A673 (cell line): ENCODE data around the gene CAMSAP3. TPM values are rescaled to one million over a fixed set of nuclear protein-coding genes. Genes with fewer than 3 reads are reported as not detected.

ENCODE experiments used
- BruUV-seq: library from RNA; stranded (reverse); fragments of 400-500 nt; replicated peaks from 2 replicates; lab custom pipeline; 2021; lab: Mats Ljungman, UMichigan
- CTCF ChIA-PET: fragments of 300-600 bp; sonication (Branson Sonifier 250); formaldehyde crosslinking; loops from one replicate; lab custom pipeline; 2022; ENCODE audit warnings: antibody characterized with exemption; lab: Charles Lee
- POLR2A ChIA-PET: fragments of 300-600 bp; sonication (Branson Sonifier 250); formaldehyde crosslinking; loops from one replicate; lab custom pipeline; 2022; ENCODE audit warnings: antibody characterized with exemption; ENCODE audit not compliant: low non-redundant PET; lab: Charles Lee
- DNase-seq: peaks from one replicate; pipeline ENCODE4 v3.0.0-alpha.2; 2015; ENCODE audit warnings: low spot score
- H3K27ac ChIP-seq: fragments of 200-600 bp; sonication (generic); 2 replicates; pipeline ENCODE4 v1.5.1; 2016; ENCODE audit warnings: mixed run types, low read depth, mild to moderate bottlenecking, mixed read lengths, antibody characterized with exemption, low read length; ENCODE audit not compliant: poor library complexity, severe bottlenecking
- H3K27me3 ChIP-seq: fragments of 200-600 bp; sonication (generic); replicated peaks from 2 replicates; pipeline ENCODE4 v1.6.1; 2017; ENCODE audit warnings: mixed run types, low read depth, mild to moderate bottlenecking, mixed read lengths, antibody characterized with exemption, low read length; ENCODE audit not compliant: insufficient read depth, poor library complexity
- H3K36me3 ChIP-seq: fragments of 200-600 bp; sonication (generic); 2 replicates; pipeline ENCODE4 v1.6.1; 2016; ENCODE audit warnings: mixed run types, mild to moderate bottlenecking, mixed read lengths, antibody characterized with exemption, low read length; ENCODE audit not compliant: insufficient read depth, poor library complexity, severe bottlenecking
- H3K4me1 ChIP-seq: fragments of 200-600 bp; sonication (generic); 2 replicates; pipeline ENCODE4 v1.6.1; 2017; ENCODE audit warnings: mixed run types, mild to moderate bottlenecking, mixed read lengths, antibody characterized with exemption, low read length; ENCODE audit not compliant: insufficient read depth, poor library complexity, severe bottlenecking
- H3K4me3 ChIP-seq: fragments of 200-600 bp; sonication (generic); 2 replicates; pipeline ENCODE4 v1.5.1; 2016; ENCODE audit warnings: low read depth, mixed run types, mild to moderate bottlenecking, mixed read lengths, low read length; ENCODE audit not compliant: poor library complexity, severe bottlenecking
- H3K9me3 ChIP-seq: fragments of 200-600 bp; sonication (generic); 2 replicates; pipeline ENCODE4 v1.6.1; 2016; ENCODE audit warnings: mixed run types, low read depth, mild to moderate bottlenecking, mixed read lengths, antibody characterized with exemption, low read length; ENCODE audit not compliant: poor library complexity, severe bottlenecking
- EZH2 ChIP-seq: fragments of 200-600 bp; sonication (generic); IDR thresholded peaks from 2 replicates; pipeline ENCODE4 v1.6.1; 2017; ENCODE audit warnings: borderline replicate concordance, low read depth, mild to moderate bottlenecking, mixed read lengths, antibody characterized with exemption, low read length; ENCODE audit not compliant: poor library complexity, severe bottlenecking
- intact Hi-C: fragments of 100-400 bp; cut with micrococcal nuclease; formaldehyde crosslinking; loops from one replicate; pipeline ENCODE4 v1.10.0; 2022; ENCODE audit not compliant: unreplicated experiment
- total RNA-seq: library from RNA; stranded (reverse); gene quantifications from 2 replicates; pipeline ENCODE4 v1.2.3, GENCODE V29; 2021
- TF ChIP-seq, protein P1 (sequence below): fragments of 300-800, 200-600 bp; sonication (generic); conservative IDR thresholded peaks from 2 replicates; pipeline ENCODE4 v1.5.1; 2017; ENCODE audit warnings: low read depth, mild to moderate bottlenecking, antibody characterized with exemption, low read length, moderate library complexity, mixed read lengths

The CAMSAP3 gene
- total RNA-seq, 1 experiment from 2014 or later = 1.2 TPM

DNA sequence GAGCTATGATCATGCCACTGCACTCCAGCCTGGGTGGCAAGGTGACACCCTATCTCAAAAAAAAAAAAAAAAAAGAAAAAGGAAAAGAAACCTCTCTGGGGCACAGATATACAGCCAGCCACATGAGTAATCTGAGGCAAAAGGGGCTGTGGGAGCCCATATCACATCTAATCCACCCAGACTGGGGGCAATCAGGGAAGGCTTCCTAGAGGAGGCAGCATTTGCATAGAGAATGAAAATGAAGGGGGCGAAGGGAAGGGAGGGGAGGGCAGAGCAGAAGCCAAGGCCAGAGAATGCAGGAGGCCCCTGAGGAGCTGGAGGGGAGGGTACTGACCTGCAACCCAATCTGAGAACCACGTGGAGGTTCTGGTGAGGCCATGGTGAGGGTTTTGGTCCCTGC lies 54.5 kb downstream of the CAMSAP3 start:
- intact Hi-C loops = loop anchor here (5.0 kb wide), 1 partner anchor 152 kb away; no protein-coding TSS in a partner anchor
- no peak overlapping the region for H3K4me3 ChIP-seq
- no peaks in the 10 kb centered on the region for H3K27me3 ChIP-seq
- no peak for TF ChIP-seq EZH2
- TF ChIP-seq, protein P1, sequence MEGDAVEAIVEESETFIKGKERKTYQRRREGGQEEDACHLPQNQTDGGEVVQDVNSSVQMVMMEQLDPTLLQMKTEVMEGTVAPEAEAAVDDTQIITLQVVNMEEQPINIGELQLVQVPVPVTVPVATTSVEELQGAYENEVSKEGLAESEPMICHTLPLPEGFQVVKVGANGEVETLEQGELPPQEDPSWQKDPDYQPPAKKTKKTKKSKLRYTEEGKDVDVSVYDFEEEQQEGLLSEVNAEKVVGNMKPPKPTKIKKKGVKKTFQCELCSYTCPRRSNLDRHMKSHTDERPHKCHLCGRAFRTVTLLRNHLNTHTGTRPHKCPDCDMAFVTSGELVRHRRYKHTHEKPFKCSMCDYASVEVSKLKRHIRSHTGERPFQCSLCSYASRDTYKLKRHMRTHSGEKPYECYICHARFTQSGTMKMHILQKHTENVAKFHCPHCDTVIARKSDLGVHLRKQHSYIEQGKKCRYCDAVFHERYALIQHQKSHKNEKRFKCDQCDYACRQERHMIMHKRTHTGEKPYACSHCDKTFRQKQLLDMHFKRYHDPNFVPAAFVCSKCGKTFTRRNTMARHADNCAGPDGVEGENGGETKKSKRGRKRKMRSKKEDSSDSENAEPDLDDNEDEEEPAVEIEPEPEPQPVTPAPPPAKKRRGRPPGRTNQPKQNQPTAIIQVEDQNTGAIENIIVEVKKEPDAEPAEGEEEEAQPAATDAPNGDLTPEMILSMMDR = no peak
- no TSS peak for BruUV-seq
- no peaks in the 10 kb centered on the region for H3K36me3 ChIP-seq
- no peak overlapping the region for H3K27ac ChIP-seq
- H3K9me3 ChIP-seq = no peaks in the 10 kb centered on the region
- H3K4me1 ChIP-seq = no peaks in the 10 kb centered on the region
- POLR2A ChIA-PET = no interaction called here
- DNase-seq = no peak
- CTCF ChIA-PET = interaction anchor here (0.6 kb wide), 1 partner anchor 24 kb away, joined by 3 read pairs; no protein-coding TSS in a partner anchor

DNA sequence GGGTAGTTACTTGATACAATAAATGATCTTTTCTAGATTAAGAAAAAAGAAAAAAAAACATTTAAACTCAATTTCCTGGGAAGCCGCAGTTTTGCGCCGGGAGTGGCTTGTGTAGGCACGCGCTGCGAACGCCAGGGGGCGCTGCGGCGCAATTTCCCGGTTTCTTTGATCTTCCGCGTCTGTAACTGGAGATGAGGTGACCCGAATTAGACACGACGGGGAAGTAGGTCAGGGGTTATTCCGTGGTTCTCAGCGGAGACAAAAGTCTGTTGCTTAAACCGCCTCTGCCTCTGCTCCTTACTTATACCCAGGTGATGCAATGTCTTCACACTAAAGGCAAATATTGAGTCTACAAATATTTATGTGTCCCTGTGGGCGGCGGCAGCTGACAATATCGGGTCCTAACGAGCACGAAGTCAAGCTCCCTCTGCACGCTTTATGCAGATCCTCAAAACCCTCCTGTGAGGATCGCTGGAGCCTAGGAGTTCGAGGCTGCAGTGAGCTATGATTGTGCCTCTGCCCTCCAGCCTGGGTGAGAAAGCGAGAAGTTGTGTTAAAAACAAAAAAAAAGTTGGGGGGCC lies 56.5 kb downstream of the CAMSAP3 start:
- POLR2A ChIA-PET = no interaction called here

DNA sequence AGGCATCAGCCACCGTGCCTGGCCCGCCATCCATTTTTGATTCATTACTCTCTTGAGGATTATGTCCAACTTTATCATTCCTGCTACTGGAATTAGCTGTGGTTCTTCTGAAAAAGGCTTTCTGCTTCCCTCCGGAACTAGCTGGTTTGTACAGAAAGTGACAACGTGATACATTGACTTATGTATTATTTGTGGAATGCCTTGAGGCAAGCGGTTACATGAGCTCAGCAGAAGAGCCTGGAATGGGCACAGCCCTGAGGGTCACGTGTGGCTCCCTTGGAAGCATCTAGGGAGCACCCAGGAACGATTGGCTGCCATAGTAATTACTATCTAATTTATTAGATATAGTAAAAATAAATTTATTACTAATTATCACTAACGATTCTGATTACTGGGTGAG lies 58.7 kb downstream of the CAMSAP3 start:
- ChIA-PET CTCF (interaction anchor here (1.0 kb wide), 1 partner anchor 26 kb away, joined by 3 read pairs; the partner anchor contains the start of gene TRAPPC5), POLR2A (no interaction called here)
- TF ChIP-seq, protein P1 = no peak
- no peak for TF ChIP-seq EZH2
- Histone ChIP-seq H3K4me3 (no peak overlapping the region), H3K9me3 (no peaks in the 10 kb centered on the region), H3K36me3 (no peaks in the 10 kb centered on the region), H3K4me1 (no peaks in the 10 kb centered on the region), H3K27ac (no peak overlapping the region), H3K27me3 (no peaks in the 10 kb centered on the region)
- DNase-seq = no peak
- no TSS peak for BruUV-seq
- intact Hi-C loops = loop anchor here (5.0 kb wide), 1 partner anchor 148 kb away; no protein-coding TSS in a partner anchor

More for the DNA sequence above, 56.5 kb downstream of the CAMSAP3 start:
- Histone ChIP-seq H3K27ac (no peak overlapping the region), H3K27me3 (no peaks in the 10 kb centered on the region), H3K36me3 (no peaks in the 10 kb centered on the region), H3K4me3 (peak overlapping the region; percentile 20), H3K9me3 (no peaks in the 10 kb centered on the region), H3K4me1 (no peaks in the 10 kb centered on the region)
- intact Hi-C loops = loop anchor here (2.0 to 5.0 kb wide), 2 partner anchors 29 to 150 kb away; partner anchors contain the start of gene TRAPPC5
- CTCF ChIA-PET = interaction anchor here (0.8 to 1.2 kb wide), 2 partner anchors 25 to 28 kb away, joined by 3 to 15 read pairs; partner anchors contain the start of genes MCEMP1 and TRAPPC5
- TF ChIP-seq EZH2 = no peak
- TF ChIP-seq, protein P1 = peak; percentile 97
- DNase-seq = peak; percentile 76
- BruUV-seq = no TSS peak
